Measurements from ENCODE around the gene TNFRSF6B. TPM values are rescaled to one million over a fixed set of nuclear protein-coding genes. Genes with fewer than 3 reads are reported as not detected.
"Not testable (repeated sequence)": the region's sequence is repeated elsewhere in the genome, so short reads cannot be mapped to it uniquely, and the experiment has no call there.

The TNFRSF6B gene, protein sequence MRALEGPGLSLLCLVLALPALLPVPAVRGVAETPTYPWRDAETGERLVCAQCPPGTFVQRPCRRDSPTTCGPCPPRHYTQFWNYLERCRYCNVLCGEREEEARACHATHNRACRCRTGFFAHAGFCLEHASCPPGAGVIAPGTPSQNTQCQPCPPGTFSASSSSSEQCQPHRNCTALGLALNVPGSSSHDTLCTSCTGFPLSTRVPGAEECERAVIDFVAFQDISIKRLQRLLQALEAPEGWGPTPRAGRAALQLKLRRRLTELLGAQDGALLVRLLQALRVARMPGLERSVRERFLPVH
- 2.4 and 3.4 TPM in 2 replicates for total RNA-seq (2014; rRNA removed; shearing (Covaris generic))

DNA sequence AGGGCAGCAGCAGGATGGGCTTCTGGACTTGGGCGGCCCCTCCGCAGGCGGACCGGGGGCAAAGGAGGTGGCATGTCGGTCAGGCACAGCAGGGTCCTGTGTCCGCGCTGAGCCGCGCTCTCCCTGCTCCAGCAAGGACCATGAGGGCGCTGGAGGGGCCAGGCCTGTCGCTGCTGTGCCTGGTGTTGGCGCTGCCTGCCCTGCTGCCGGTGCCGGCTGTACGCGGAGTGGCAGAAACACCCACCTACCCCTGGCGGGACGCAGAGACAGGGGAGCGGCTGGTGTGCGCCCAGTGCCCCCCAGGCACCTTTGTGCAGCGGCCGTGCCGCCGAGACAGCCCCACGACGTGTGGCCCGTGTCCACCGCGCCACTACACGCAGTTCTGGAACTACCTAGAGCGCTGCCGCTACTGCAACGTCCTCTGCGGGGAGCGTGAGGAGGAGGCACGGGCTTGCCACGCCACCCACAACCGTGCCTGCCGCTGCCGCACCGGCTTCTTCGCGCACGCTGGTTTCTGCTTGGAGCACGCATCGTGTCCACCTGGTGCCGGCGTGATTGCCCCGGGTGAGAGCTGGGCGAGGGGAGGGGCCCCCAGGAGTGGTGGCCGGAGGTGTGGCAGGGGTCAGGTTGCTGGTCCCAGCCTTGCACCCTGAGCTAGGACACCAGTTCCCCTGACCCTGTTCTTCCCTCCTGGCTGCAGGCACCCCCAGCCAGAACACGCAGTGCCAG, at the start of gene TNFRSF6B:
Gene TNFRSF6B (plus strand): TSS at position 25 of the 729 bp plus-strand sequence. CDS start 116 bp downstream, at position 141.
- no peak for DNase-seq (ENCODE audit: low spot score)

DNA sequence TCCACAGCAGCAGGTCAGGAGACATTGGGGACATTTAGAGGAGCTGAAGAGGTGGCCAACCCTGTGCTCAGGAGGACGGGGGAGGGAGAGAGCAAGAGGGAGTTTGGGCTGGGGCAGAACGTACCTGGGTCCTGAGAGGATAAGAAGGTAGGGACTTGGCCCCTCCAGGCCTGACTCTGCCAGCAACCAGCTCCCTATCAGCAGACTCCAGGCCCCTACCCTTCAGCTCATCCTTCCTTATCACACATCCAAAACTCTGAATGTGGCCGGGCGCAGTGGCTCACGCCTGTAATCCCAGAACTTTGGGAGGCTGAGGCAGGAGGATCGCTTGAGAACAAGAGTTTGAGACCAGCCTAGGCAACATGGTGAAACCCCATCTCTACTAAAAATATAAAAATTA, 48.3 kb upstream of the TNFRSF6B start:
- DNase-seq (ENCODE audit: low spot score): no peak

DNA sequence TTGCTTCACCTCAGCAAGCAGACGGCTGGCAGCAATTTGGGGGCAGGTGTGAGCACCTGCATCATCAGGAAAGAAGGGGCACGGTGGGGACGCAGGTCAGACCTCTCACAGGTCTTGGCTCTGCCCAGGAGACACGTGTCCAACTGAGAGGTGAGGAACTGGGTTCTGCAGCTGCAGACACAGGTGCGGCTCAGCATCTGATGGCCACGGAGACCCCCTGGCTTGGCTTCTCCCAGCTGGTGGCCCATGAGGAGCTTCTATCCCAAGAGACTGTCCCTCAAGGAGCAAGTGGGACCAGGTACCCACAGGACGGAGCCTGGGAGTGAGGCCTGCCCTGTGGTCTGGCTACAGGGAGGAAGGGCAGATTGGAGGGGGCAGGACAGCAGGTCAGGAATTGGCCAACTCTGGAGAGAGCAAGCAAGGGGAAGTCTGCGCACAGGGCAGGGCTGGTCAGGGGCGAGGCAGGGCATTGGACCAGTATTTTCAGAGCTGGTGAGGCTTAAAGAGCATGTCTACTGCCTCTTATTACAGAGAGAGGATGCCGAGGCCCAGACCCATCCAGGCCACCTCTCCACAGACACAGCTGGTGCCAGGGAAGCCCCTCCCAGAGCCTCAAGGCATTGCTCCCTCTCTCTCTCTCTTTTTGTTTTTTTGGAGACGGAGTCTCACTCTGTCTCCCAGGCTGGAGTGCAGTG, 47.4 kb upstream of the TNFRSF6B start:
- no peak for DNase-seq (ENCODE audit: low spot score)

DNA sequence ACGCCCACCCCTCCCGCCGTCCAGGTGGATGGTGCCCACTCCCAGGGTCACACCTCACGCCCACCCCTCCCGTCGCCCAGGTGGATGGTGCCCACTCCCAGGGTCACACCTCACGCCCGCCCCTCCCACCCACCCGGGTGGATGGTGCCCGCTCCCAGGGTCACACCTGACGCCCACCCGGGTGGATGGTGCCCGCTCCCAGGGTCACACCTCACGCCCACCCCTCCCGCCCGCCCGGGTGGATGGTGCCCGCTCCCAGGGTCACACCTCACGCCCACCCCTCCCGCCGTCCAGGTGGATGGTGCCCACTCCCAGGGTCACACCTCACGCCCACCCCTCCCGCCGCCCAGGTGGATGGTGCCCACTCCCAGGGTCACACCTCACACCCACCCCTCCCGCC, 46.0 kb upstream of the TNFRSF6B start:
- DNase-seq (ENCODE audit: low spot score): not testable (repeated sequence)

DNA sequence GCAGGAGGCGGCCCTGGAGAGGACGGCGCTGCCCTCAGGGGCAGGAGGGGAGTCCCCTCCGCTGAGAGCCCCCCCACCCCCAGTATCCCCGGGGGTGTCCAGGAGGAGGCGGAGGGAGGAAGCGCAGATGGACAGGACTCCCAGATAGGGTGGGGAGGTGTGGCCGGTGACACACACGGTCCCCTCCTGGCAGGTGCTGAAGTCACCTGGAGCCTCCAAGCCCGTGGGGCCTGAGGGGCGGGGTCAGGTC, 44.6 kb upstream of the TNFRSF6B start:
- DNase-seq (ENCODE audit: low spot score): no peak

DNA sequence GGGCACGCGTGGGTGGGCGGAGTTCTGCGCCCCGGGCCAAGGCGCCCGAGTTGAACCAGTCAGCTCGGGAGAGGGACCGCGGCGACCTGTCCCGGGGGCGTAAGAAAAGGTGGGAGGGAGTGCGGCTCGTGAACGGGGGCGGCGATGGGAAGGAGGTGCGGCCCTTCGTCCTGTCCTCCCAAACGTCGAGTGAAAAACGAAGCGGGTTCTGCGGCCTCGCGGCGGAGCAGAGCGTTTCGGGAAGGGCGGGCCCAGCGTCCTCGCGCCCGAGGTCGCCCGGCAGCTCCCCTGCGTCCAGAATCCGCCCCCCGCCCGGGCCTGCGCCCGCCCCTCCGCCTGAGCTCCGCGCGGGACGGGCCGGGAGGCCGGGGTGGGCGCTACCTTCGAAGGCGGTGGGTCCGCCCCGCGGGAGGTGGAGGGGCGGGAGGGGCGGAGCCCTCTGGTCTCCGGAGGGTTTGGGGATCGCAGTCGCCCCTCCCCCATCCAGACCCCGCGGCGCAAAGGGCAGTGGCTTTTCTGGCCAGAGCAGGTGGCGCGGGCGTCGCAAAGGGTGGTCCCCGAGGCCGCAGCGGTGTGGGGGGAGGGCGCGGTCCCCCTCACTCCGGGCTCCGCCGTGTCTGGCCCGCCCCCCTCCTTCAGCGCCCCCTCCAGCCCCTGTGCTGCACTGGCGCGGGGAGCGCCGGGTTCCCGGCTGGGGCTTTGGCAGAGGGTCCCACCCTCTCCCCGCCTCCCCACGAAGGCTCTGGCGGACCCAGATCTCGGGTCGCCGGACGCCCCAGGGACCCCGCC, 44.1 kb upstream of the TNFRSF6B start:
- DNase-seq (ENCODE audit: low spot score): no peak

DNA sequence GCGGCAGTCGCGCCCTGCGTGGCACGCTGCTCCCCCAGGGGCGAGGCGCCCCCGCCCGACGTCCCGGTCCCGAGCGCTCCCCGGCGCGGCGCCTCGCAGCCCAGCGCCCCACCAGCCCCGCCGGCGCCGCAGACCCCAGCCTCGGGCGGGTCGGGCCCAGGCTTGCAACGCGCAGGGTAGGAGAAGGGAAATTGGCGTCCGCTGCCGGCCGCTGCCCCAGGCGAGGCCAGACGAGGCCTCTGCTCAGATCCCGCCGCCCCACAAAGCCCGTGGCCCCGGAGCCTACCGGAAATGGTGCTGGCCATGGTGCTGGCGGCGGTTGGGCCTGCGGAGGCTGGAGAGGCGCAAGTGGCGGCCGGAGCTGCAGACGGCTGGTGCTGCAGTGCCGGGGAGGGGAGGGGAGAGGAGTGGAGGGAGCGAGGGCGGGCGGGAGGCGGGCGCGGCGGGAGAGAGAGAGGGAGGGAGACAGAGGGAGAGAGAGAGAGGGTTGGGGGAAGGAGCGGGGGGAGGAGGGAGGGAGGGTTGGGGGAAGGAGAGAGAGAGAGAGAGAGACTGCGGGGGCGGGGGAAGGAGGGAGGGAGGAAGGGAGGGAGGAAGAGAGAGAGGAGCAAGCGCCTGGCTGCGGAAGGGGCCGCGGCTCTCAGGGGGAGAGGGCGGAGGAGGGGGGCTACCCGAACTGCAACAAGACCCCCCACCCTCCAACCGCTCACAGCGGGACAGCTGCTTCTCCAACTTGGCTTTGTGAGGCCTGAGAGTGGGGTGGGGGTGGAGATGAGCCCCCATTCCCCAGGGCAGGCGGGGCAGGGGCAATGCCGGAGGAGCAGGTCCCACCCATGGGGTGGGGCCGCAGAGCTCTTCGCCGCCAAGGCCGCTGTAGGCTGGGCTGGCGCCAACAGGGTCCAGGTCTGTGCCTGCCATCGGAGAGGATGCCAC, 43.1 kb upstream of the TNFRSF6B start, which contains the start of gene STMN3:
Gene STMN3 (minus strand): TSS at position 384 of the 933 bp plus-strand sequence. CDS start 79 bp downstream, at position 305.
- DNase-seq (ENCODE audit: low spot score): peak; percentile 39

DNA sequence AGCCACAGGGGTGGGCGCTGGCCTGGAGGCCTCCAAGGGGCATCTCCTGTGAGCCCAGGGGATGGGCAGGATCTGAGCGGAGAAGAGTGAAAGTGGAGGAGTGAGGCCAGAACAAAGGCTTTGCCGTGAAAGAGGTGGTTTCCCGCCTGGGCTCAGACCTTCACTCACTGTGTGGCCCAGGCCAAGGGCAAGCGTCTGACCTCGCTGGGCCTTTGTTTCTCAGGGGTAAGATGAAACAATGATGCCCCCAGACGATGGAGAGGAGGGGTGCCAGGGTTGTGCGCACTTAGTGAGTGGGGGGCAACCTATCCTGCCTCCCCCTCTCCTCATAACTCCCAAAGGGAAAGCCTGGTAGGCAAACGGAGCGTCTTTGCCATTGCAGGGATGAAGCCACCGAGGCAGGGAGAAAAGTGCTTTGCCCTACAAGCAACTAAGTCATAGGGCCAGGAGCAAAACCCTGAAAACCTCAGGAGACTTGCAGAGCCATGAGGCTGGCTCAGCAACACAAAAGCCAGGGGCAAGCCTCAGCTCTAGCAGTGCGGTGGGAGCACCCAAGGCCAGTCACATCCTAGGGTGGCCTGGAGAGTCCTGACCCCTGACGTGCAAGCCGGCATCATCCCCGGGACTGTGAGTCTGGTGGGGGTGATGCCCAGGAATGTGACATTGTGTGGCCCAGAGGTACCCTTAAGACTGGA, 42.3 kb upstream of the TNFRSF6B start:
- no peak for DNase-seq (ENCODE audit: low spot score)

DNA sequence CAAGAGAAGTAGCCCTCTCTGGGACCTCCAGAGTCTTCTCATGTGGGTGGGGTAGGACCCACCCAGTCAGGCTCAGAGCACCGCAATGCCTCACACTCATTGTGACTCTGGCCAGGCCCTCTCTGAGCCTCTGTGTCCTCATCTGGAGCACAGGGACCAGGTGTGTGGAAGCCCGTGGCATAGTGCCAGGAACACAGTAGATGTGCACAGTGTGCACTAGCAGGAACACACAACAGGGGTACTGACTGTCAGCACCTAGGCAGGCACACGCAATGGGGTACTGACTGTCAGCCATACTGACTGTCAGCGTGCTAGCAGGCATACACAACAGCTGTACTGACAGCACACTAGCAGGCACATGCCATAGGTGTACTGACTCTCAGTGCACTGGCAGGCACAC, 41.2 kb upstream of the TNFRSF6B start:
- DNase-seq (ENCODE audit: low spot score): no peak

DNA sequence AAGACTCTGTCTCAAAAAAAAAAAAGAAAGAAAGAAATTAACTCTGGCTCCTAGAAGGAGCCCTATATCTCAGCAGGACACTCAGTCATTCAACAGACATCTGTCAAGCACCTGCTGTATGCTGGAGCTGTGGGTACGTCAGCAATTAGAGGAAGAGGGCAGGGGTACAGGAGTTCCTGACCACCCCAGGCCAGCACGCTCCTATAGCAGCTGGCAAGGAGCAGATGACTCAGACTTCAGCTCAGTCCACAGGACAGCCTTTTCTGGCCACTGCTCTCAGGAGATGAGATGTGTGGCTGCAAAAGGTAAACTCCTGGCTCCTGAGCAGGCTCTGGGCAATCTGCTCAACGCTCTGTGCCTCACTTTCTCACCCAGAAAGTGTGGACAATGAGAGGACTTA, 40.0 kb upstream of the TNFRSF6B start:
- no peak for DNase-seq (ENCODE audit: low spot score)

DNA sequence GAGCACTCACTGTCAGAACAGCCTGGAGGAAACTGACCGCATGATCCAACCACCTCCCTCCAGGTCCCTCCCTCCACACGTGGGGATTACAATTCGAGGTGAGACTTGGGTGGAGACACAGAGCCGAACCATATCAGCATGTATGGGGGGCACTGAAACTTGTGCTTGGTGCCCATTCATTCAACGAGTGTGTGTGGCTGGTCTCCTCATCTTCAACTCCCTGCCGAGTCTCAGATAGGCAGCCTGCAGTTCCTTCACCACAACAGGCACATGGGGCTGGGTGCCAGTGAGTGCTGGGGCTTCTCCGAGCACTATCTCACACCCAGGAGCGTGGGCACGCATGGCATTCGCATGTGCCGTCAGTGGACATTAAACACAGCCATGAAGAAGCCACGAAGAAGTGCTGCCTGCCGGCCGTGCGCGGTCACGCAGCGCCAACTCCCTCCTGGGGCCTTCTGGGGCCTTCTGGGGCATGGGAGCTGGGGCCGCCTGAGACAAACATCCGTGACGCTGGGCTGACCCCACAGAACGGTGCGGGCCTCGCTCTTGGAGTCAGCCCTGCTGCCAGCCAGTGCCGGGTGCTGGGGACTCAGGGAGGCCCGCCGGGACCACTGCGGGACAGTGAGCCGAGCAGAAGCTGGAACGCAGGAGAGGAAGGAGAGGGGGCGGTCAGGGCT, 39.1 kb upstream of the TNFRSF6B start:
- DNase-seq (ENCODE audit: low spot score): no peak

DNA sequence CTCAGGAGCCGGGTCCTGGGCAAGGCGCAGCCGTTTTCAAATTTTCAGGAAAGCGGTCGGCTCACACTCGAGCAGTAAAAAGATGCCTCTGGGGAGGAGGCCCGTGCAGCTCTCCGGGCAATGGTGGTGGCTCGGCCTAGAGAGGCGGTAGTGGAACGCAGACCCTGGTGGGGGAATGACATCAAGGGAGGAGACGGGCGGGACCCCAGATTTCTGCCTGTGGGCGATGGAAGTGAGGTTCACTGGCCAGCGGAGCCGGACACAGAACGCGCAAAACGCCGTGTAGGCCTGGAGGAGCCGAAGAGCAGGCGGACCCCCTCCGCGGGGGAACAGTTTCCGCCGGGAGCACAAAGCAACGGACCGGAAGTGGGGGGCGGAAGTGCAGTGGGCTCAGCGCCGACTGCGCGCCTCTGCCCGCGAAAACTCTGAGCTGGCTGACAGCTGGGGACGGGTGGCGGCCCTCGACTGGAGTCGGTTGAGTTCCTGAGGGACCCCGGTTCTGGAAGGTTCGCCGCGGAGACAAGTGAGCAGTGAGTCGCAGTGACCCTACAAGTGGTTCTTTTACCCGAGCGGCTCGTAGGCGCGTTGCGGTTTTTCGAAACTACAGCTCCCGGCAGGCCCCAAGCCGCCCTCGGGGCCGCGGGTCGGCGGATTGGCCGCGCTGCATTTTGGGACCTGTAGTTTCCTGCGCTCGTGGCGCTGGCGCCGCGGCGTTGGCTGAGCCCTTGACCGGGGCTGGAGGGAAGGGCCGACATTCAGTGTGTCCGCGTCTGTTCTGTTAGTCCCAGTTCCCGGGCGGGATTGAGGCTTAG, 38.3 kb upstream of the TNFRSF6B start, which contains the start of gene RTEL1:
Gene RTEL1 (plus strand): TSS at position 376 of the 812 bp plus-strand sequence. CDS start 1,091 bp downstream, outside the sequence.
- peak; percentile 81 for DNase-seq (ENCODE audit: low spot score)

DNA sequence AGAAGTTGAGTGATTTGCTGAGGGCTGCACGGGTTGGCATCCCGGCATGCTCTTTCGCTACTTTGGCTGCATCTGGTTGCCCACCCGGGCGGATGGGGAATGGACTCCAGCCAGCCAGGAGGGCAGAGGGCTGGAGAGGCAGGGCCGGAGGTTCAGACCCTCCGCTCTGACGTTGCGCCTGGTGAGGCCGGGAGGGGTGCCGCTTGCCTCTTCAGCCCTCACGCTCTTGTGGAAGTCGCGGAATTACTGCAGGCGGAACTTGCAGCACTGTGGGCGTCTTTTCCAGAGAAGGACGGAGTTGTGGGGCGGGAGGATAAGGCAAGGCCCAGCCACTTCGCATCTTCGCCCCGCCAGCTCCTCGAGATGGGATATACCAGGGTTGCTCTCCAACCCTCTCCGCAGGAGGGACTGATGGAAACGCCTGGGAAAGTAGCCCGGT, 37.7 kb upstream of the TNFRSF6B start:
- no peak for DNase-seq (ENCODE audit: low spot score)

DNA sequence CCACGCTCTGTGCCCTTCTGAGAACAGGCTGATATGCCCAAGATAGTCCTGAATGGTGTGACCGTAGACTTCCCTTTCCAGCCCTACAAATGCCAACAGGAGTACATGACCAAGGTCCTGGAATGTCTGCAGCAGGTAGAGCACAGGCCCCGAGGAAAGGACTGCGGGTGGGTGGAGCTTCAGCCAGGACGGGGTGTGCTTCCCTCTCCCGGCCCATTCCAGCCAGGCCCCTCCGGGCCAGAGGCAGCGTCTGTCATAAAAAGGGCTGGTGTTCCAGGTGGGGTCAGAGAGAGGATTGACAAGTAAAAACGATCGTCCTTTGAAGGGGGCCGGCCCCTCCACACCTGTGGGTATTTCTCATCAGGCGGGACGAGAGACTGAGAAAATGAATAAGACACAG, 37.1 kb upstream of the TNFRSF6B start:
- DNase-seq (ENCODE audit: low spot score): no peak

DNA sequence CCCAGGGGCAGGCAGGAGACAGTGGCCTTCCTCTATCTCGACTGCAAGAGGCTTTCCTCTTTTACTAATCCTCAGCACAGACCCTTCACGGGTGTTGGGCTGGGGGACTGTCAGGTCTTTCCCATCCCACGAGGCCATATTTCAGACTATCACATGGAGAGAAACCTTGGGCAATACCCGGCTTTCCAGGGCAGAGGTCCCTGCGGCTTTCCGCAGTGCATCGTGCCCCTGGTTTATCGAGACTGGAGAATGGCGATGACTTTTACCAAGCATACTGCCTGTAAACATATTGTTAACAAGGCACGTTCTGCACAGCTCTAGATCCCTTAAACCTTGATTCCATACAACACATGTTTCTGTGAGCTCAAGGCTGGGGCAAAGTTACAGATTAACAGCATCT, 36.3 kb upstream of the TNFRSF6B start:
- not testable (repeated sequence) for DNase-seq (ENCODE audit: low spot score)

DNA sequence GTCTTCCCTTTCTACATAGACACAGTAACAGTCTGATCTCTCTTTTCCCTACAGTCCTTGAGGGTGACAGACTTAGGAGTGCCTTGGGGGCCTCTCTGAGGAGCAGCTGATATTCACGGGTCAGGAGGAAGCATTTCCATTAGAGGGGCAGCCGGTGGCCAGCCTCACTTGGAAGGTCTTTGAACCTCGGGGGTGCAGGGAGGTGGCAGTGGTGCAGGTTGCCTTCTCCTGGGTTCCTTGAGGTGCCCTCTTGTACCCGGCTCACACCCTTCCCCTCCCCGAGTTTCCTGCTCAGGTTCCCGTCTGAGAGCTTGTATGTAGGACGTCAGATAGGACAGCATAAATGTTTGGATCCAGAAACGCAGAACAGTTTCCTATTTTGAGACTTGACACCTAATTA, 35.8 kb upstream of the TNFRSF6B start:
- DNase-seq (ENCODE audit: low spot score): no peak

DNA sequence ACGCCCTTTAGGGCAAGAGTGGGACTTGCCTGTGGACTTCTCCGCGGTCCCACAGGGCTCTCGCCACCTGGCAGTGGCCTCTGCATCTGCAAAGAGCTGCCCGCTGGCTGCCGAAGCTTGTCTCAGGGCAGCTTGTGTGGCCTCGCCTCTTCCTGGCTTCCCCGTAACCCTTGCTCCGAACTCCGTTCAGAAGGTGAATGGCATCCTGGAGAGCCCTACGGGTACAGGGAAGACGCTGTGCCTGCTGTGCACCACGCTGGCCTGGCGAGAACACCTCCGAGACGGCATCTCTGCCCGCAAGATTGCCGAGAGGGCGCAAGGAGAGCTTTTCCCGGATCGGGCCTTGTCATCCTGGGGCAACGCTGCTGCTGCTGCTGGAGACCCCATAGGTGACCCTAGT, 35.3 kb upstream of the TNFRSF6B start:
- no peak for DNase-seq (ENCODE audit: low spot score)

DNA sequence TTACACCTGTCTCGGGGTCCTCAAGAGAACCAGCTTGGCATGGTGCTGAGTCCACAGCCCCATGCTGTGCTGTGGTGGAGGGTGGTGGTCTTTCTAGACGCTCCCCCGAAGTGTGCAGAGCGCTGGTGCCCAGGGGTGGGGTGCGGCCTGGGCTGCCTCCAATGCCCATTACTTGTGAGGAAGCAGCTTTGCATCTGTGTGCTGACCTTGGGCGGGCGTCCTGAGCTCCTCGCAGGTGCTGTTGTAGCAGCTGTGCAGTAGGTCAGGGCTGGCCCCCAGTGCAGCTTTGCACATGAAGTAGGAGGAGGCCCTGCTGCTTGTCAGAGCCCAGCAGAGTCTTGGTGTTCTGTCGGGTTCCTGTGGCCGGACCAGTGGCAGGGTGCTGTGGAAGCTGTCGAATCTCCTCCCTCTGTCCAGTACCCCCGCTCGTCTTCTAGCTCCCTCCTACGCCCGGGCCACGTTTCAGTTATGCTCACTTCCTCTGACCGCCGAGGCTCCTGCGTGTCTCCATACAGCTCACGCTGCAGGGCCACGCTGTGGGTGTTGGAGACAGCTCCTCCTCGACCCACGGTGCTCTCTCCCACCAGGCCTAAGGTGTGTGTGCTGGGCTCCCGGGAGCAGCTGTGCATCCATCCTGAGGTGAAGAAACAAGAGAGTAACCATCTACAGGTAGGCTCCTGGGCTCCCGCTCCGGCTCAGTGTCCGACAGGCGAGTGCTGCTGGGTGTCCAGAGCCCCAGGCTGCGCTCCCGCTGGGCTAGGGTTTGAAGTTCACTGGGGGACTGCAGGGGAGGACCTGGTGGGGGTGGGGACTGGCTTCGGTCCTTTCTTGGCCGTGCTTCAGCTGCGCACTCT, 34.3 kb upstream of the TNFRSF6B start:
- no peak for DNase-seq (ENCODE audit: low spot score)
